HEK293 (cell line): ENCODE measurements around the gene ZNHIT2.

ENCODE experiments used
- CTCF ChIA-PET: fragments of 350-600 bp; formaldehyde crosslinking; extraction: SDS; loops from one replicate; lab custom pipeline; 2021; ENCODE audit warnings: antibody characterized with exemption; lab: Yijun Ruan, JAX
- POLR2A ChIA-PET: fragments of 300-600 bp; formaldehyde crosslinking; extraction: SDS; loops from one replicate; lab custom pipeline; 2020; ENCODE audit warnings: antibody characterized with exemption, inconsistent platforms; lab: Yijun Ruan, JAX
- H3K27ac ChIP-seq: fragments of 200-500 bp; sonication (Bioruptor generic); 2 replicates; pipeline ENCODE4 v1.5.1; 2014; ENCODE audit warnings: low read depth, low read length, control low read depth, inconsistent platforms; ENCODE audit errors: extremely low read depth
- H3K36me3 ChIP-seq, 2 experiments: fragments of 200-500 bp in 1 of 2; sonication (Bioruptor generic) in 1 of 2; 1 replicate in 1 of 2; 2 replicates in 1 of 2; pipeline ENCODE4 v1.5.1; 2014 to 2017; ENCODE audit warnings: inconsistent platforms in 2 of 2, low read length in 2 of 2; ENCODE audit not compliant: control insufficient read depth in 2 of 2, insufficient read depth in 1 of 2
- H3K4me1 ChIP-seq: fragments of 200-500 bp; sonication (Bioruptor generic); 2 replicates; pipeline ENCODE4 v1.5.1; 2014; ENCODE audit warnings: mild to moderate bottlenecking, low read length, inconsistent platforms; ENCODE audit not compliant: control insufficient read depth, insufficient read depth
- H3K4me3 ChIP-seq: 2 replicates; pipeline ENCODE4 v1.5.1; 2011; ENCODE audit warnings: low read depth, mild to moderate bottlenecking, control low read depth, low read length, moderate library complexity
- H3K9me3 ChIP-seq: fragments of 200-500 bp; sonication (Bioruptor generic); 2 replicates; pipeline ENCODE4 v1.5.1; 2014; ENCODE audit warnings: low read depth, low read length, inconsistent platforms; ENCODE audit not compliant: control insufficient read depth, insufficient read depth
- GLIS1 ChIP-seq: fragments of 450-650 bp; formaldehyde crosslinking; IDR thresholded peaks from 2 replicates; pipeline ENCODE4 v1.5.1; 2016; ENCODE audit warnings: missing biosample characterization, missing genetic modification characterization
- HOXA7 ChIP-seq: sonication (generic); formaldehyde crosslinking; IDR thresholded peaks from 2 replicates; pipeline ENCODE4 v1.8.1; 2022; ENCODE audit warnings: missing genetic modification reagents, borderline replicate concordance
- KLF9 ChIP-seq: fragments of 450-650 bp; formaldehyde crosslinking; IDR thresholded peaks from 2 replicates; pipeline ENCODE4 v1.5.1; 2016; ENCODE audit warnings: missing biosample characterization, missing genetic modification characterization, low read depth
- SP2 ChIP-seq: fragments of 450-650 bp; formaldehyde crosslinking; IDR thresholded peaks from 2 replicates; pipeline ENCODE4 v1.5.1; 2016; ENCODE audit warnings: missing biosample characterization, missing genetic modification characterization
- ZBTB17 ChIP-seq: fragments of 450-650 bp; formaldehyde crosslinking; IDR thresholded peaks from 2 replicates; pipeline ENCODE4 v1.5.1; 2016; ENCODE audit warnings: missing biosample characterization, missing genetic modification characterization
- ZBTB48 ChIP-seq: fragments of 450-650 bp; formaldehyde crosslinking; IDR thresholded peaks from 2 replicates; pipeline ENCODE4 v1.5.1; 2016; ENCODE audit warnings: missing biosample characterization, missing genetic modification characterization
- ZBTB8A ChIP-seq: fragments of 450-650 bp; formaldehyde crosslinking; IDR thresholded peaks from 2 replicates; pipeline ENCODE4 v1.5.1; 2016; ENCODE audit warnings: missing biosample characterization, missing genetic modification characterization
- ZNF114 ChIP-seq: fragments of 450-650 bp; formaldehyde crosslinking; IDR thresholded peaks from 2 replicates; pipeline ENCODE4 v1.5.0; 2017; ENCODE audit warnings: missing biosample characterization, missing genetic modification characterization
- ZNF138 ChIP-seq: fragments of 450-650 bp; formaldehyde crosslinking; IDR thresholded peaks from 2 replicates; pipeline ENCODE4 v1.5.1; 2016; ENCODE audit warnings: missing biosample characterization, missing genetic modification characterization, borderline replicate concordance
- ZNF140 ChIP-seq: fragments of 450-650 bp; formaldehyde crosslinking; IDR thresholded peaks from 2 replicates; pipeline ENCODE4 v1.5.1; 2016; ENCODE audit warnings: missing biosample characterization, missing genetic modification characterization
- ZNF211 ChIP-seq: fragments of 450-650 bp; formaldehyde crosslinking; IDR thresholded peaks from 2 replicates; pipeline ENCODE4 v1.5.1; 2016; ENCODE audit warnings: low read depth, missing biosample characterization, missing genetic modification characterization
- ZNF335 ChIP-seq: fragments of 450-650 bp; formaldehyde crosslinking; conservative IDR thresholded peaks from 2 replicates; pipeline ENCODE4 v1.5.1; 2016; ENCODE audit warnings: missing biosample characterization, missing genetic modification characterization
- ZNF350 ChIP-seq: fragments of 450-650 bp; formaldehyde crosslinking; IDR thresholded peaks from 2 replicates; pipeline ENCODE4 v1.5.0; 2017; ENCODE audit warnings: missing biosample characterization, mild to moderate bottlenecking, missing genetic modification characterization
- ZNF426 ChIP-seq: fragments of 450-650 bp; formaldehyde crosslinking; IDR thresholded peaks from 2 replicates; pipeline ENCODE4 v1.5.1; 2017; ENCODE audit warnings: missing biosample characterization, missing genetic modification characterization, mild to moderate bottlenecking, inconsistent platforms, moderate library complexity
- ZNF624 ChIP-seq: fragments of 450-650 bp; formaldehyde crosslinking; IDR thresholded peaks from 2 replicates; pipeline ENCODE4 v1.5.1; 2017; ENCODE audit warnings: missing biosample characterization, missing genetic modification characterization
- TF ChIP-seq, protein P1 (sequence below): fragments of 450-650 bp; formaldehyde crosslinking; IDR thresholded peaks from 2 replicates; pipeline ENCODE4 v1.5.1; 2017; ENCODE audit warnings: missing biosample characterization, missing genetic modification characterization
- TF ChIP-seq, protein P2 (sequence below): fragments of 450-650 bp; formaldehyde crosslinking; conservative IDR thresholded peaks from 2 replicates; pipeline ENCODE4 v1.5.1; 2016; ENCODE audit warnings: low read depth, missing biosample characterization, missing genetic modification characterization
- TF ChIP-seq, protein P3 (sequence below): fragments of 450-650 bp; formaldehyde crosslinking; IDR thresholded peaks from 2 replicates; pipeline ENCODE4 v1.5.1; 2016; ENCODE audit warnings: missing biosample characterization, missing genetic modification characterization
- TF ChIP-seq, protein P4 (sequence below): fragments of 450-650 bp; formaldehyde crosslinking; IDR thresholded peaks from 2 replicates; pipeline ENCODE4; 2016; ENCODE audit warnings: missing biosample characterization, missing genetic modification characterization

The ZNHIT2 gene

DNA sequence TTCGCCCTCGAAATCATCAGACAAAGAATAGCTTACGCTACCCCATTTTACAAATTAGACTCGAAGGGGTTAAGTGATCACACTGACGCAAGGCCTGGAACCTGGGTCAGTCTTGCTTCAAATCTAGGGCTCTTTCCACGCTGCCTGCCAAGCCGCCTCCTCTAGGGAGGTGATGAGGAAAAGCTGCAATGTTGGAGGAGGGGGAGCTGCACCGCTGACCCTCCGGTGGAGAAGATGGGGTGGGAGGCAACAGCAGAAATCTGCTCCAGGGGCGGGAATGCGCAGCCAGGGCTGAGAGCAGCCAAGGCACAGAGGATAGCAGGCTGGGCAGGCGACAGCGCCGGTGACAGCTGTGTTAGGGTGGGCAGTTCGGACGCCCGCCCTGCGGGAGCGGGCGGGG lies 16.2 kb upstream of the ZNHIT2 start:
- POLR2A ChIA-PET: interaction anchor here (1.1 to 4.5 kb wide), 3 partner anchors 12 to 289 kb away, joined by 3 to 57 read pairs (median 3); partner anchors contain the start of genes CDC42BPG, FAU and MRPL49
- CTCF ChIA-PET: interaction anchor here (0.6 to 2.3 kb wide), 4 partner anchors 15 to 119 kb away, joined by 3 to 6 read pairs (median 4); partner anchors contain the start of gene ARL2
- no peaks in the 10 kb centered on the region for H3K9me3 ChIP-seq
- H3K4me1 ChIP-seq: no peaks in the 10 kb centered on the region; the same call in 1 of the 2 replicates
- peak overlapping the region; percentile 83; the same call in 1 of the 2 replicates for H3K27ac ChIP-seq
- H3K36me3 ChIP-seq: peaks cover 0 to 43% of the 10 kb centered on the region in 2 experiments; a peak in 1 of 3 replicates
- peak overlapping the region; percentile 81 for H3K4me3 ChIP-seq
- TF ChIP-seq ZNF335 (peak; percentile 79), ZNF350 (tag by site-specific recombination) (no peak), HOXA7 (CRISPR knock-in tag) (no peak)
- TF ChIP-seq, protein P1, sequence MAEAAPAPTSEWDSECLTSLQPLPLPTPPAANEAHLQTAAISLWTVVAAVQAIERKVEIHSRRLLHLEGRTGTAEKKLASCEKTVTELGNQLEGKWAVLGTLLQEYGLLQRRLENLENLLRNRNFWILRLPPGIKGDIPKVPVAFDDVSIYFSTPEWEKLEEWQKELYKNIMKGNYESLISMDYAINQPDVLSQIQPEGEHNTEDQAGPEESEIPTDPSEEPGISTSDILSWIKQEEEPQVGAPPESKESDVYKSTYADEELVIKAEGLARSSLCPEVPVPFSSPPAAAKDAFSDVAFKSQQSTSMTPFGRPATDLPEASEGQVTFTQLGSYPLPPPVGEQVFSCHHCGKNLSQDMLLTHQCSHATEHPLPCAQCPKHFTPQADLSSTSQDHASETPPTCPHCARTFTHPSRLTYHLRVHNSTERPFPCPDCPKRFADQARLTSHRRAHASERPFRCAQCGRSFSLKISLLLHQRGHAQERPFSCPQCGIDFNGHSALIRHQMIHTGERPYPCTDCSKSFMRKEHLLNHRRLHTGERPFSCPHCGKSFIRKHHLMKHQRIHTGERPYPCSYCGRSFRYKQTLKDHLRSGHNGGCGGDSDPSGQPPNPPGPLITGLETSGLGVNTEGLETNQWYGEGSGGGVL (tag by site-specific recombination): 0 out of 2 replicates have a peak, but pooled peaks have one; percentile 25
- TF ChIP-seq, protein P2, sequence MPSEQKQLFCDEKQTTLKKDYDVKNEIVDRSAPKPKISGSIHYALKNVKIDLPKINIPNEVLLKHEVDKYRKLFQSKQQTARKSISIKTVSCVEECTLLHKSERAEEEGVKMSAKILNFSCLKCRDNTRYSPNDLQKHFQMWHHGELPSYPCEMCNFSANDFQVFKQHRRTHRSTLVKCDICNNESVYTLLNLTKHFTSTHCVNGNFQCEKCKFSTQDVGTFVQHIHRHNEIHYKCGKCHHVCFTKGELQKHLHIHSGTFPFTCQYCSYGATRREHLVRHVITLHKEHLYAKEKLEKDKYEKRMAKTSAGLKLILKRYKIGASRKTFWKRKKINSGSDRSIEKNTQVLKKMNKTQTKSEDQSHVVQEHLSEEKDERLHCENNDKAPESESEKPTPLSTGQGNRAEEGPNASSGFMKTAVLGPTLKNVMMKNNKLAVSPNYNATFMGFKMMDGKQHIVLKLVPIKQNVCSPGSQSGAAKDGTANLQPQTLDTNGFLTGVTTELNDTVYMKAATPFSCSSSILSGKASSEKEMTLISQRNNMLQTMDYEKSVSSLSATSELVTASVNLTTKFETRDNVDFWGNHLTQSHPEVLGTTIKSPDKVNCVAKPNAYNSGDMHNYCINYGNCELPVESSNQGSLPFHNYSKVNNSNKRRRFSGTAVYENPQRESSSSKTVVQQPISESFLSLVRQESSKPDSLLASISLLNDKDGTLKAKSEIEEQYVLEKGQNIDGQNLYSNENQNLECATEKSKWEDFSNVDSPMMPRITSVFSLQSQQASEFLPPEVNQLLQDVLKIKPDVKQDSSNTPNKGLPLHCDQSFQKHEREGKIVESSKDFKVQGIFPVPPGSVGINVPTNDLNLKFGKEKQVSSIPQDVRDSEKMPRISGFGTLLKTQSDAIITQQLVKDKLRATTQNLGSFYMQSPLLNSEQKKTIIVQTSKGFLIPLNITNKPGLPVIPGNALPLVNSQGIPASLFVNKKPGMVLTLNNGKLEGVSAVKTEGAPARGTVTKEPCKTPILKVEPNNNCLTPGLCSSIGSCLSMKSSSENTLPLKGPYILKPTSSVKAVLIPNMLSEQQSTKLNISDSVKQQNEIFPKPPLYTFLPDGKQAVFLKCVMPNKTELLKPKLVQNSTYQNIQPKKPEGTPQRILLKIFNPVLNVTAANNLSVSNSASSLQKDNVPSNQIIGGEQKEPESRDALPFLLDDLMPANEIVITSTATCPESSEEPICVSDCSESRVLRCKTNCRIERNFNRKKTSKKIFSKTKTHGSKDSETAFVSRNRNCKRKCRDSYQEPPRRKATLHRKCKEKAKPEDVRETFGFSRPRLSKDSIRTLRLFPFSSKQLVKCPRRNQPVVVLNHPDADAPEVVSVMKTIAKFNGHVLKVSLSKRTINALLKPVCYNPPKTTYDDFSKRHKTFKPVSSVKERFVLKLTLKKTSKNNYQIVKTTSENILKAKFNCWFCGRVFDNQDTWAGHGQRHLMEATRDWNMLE: no peak

DNA sequence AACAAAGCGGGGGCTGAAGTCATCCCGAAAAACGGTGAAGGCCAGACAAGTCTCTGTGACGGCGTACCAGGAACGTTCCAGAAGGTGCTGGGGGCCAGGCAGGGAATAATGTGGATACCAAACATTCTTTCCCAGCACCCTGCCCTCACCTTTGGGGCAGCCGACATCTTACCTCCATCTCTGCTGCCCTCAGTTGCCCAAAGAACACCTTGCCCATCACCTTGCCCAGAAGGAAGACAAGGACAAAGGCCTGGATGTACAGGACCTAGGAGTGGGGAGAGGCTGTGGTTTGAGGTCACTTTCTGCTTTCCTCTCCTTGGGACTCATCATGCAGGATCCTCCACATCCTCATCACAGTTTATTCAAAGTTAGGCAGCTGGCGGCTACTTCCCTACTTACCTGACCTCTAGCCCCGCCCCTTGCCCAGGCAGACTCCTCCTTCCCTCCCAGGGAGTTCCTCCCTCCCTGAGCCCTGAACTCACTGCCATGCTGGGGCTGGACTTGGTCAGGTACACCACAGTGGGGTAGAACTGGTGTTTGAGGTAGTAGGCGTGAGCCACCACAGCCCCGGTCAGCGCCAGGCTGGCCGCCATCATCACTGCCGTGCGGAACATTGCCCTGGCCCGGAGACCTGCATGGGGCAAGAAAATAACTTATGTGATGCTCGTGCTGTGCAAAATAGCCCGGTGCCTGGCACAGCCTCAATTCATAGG lies 15.6 kb upstream of the ZNHIT2 start:
- ChIA-PET POLR2A (interaction anchor here (1.1 to 4.5 kb wide), 3 partner anchors 11 to 289 kb away, joined by 3 to 57 read pairs (median 3); partner anchors contain the start of genes CDC42BPG, FAU and MRPL49), CTCF (interaction anchor here (0.6 to 2.3 kb wide), 4 partner anchors 15 to 119 kb away, joined by 3 to 6 read pairs (median 4); partner anchors contain the start of gene ARL2)
- peak overlapping the region; percentile 81 for H3K4me3 ChIP-seq
- TF ChIP-seq GLIS1 (tag by site-specific recombination) (peak; percentile 50), ZNF114 (tag by site-specific recombination) (no peak), ZNF140 (no peak), ZNF624 (tag by site-specific recombination) (no peak), ZBTB17 (tag by site-specific recombination) (no peak), ZNF426 (no peak), ZBTB8A (tag by site-specific recombination) (no peak), SP2 (tag by site-specific recombination) (peak; percentile 49), ZBTB48 (tag by site-specific recombination) (peak; percentile 38; the same call in 1 of the 2 replicates), ZNF211 (no peak), ZNF138 (no peak), KLF9 (tag by site-specific recombination) (no peak)
- TF ChIP-seq, protein P3, sequence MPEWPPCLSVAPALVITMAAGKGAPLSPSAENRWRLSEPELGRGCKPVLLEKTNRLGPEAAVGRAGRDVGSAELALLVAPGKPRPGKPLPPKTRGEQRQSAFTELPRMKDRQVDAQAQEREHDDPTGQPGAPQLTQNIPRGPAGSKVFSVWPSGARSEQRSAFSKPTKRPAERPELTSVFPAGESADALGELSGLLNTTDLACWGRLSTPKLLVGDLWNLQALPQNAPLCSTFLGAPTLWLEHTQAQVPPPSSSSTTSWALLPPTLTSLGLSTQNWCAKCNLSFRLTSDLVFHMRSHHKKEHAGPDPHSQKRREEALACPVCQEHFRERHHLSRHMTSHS (tag by site-specific recombination): no peak
- TF ChIP-seq, protein P4, sequence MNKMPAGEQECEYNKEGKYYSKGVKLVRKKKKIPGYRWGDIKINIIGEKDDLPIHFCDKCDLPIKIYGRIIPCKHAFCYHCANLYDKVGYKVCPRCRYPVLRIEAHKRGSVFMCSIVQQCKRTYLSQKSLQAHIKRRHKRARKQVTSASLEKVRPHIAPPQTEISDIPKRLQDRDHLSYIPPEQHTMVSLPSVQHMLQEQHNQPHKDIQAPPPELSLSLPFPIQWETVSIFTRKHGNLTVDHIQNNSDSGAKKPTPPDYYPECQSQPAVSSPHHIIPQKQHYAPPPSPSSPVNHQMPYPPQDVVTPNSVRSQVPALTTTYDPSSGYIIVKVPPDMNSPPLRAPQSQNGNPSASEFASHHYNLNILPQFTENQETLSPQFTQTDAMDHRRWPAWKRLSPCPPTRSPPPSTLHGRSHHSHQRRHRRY (tag by site-specific recombination): no peak
- no peak overlapping the region for H3K27ac ChIP-seq
- H3K9me3 ChIP-seq: no peaks in the 10 kb centered on the region
- H3K4me1 ChIP-seq: no peaks in the 10 kb centered on the region; the same call in 1 of the 2 replicates
- peaks cover 0 to 49% of the 10 kb centered on the region in 2 experiments; a peak in 1 of 3 replicates for H3K36me3 ChIP-seq
